Endometrial microvascular endothelial cells (primary cell): ENCODE data around the gene SHOC2. TPM values are rescaled to one million over a fixed set of nuclear protein-coding genes. Genes with fewer than 3 reads are reported as not detected.

Experiments used
- in situ Hi-C: cut with HindIII; loops from 2 replicates; pipeline ENCODE4 v1.10.0; 2017; ENCODE audit warnings: low sequenced_read_pairs, low pct_unique_long_range_greater_than_20kb; ENCODE audit errors: inconsistent ontology term
- total RNA-seq: library from RNA; depleted of rRNA; stranded (reverse); fragments of >200 nt; gene quantifications from one replicate; pipeline ENCODE4 v1.2.3, GENCODE V29; 2015; ENCODE audit errors: inconsistent ontology term

SHOC2 gene
- total RNA-seq, 1 donor from 2014 or later, result 38.8 TPM

DNA sequence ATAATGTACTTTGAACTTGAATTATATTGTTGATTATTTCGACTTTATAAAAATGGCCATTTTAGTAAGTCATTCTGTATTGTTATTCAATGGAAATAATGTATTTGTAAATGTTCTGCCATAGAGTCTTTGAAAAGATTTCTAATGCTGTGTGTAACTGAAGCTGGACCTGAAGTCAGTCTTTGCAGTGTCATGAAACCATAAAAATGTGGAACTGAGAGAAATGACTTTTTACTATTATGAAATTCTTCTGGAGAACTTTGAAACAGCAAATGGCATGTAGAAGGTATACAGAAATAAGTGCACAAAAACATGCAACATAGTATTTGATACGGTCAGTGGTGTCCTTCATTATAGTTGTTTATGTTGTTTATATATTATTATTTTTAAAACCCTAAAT is 97.7 kb downstream of the SHOC2 start:
- in situ Hi-C loops, result no loop called here

DNA sequence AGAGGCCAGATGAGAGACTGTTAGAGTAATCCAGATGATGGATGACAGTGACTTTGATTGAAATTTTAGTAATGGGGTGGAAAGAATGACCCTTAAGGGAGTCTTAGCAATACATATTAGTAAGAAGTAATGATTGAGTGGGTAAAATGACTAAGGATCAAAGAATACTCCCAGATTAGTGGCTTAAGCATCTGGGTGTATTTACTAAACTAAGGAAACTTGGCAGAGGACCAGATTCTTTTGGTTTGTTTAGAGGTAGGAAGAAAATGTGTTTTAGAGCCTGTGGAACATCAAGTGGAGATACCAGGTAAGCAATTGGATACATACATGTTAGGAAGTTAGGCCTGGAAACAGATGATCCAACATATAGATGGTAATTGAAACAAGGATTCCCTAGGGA is 98.6 kb downstream of the SHOC2 start:
- in situ Hi-C loops, result no loop called here

DNA sequence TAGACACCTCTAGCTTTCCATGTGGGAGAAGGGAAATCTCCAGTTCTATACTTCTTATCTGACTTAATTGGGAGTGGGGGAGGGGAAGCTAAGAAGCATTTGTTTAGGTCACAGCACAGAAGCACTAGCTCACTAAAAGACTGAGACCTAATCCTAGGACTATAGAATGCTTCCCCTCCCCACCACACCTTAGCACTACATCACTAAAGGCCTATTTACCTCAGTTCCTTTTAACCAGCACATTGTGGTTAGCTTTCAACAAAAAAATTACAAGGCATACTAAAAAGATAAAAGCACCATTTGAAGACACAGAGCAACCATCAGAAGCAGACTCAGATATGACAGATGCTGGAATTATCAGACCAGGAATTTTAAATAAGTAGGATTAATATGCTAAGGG is 103.7 kb downstream of the SHOC2 start:
- in situ Hi-C loops, result no loop called here

DNA sequence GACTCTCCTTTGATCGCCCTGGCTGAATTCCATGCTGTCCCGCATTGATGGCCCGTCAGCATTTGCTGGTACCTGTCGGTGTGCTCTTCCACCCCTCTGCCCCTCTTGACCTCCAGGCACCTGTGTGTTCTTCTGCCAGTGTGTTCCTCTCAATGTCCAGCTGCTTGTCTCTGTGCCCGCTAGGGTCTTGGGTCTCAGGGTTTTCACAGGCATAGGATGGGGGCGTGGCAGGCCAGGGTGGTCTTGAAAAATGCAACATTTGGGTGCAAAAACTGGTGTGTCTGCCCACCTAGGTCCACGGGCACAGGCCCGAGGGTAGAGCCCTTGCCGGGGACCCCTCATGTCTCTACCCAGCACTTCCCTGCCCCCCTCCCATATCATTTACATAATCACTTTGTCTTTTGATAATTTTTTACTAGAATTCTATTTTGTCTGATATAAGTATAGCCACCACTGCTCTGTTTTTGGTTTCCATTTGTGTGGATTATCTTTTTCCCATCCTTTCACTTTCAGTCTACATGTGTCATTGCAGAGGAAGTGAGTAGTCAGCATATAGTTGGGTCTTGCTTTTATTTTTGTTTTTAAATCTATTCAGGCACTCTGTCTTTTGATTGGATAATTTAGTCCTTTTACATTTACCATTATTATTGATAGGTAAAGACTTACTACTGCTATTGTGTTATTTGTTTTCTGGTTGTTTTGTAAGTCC is 110.8 kb downstream of the SHOC2 start:
- in situ Hi-C loops, result no loop called here

GRCh38 chr10:111034598-111035310 is 115.3 kb downstream of the SHOC2 start:
- in situ Hi-C loops, result no loop called here

DNA sequence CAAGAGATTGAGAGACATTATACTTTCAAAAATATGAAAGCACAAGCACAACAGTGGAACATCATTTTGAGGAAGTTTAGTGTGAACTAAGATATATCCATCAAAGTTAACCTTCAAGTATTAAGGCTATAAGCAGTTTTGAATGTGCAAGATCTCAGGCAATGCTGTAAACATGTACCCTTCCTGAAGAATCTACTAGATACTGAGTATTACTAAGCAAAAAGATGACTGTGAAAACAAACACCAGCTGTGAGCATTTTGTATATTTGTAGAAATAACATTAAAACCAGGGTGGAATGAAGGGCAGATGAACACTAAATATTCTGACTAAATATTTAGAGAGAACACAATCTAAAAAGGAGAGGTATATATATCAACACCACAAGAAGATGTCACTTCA is 116.1 kb downstream of the SHOC2 start:
- in situ Hi-C loops, result no loop called here

GRCh38 chr10:111037858-111038257 is 118.5 kb downstream of the SHOC2 start:
- in situ Hi-C loops, result no loop called here

GRCh38 chr10:111039522-111039921 is 120.1 kb downstream of the SHOC2 start:
- in situ Hi-C loops, result no loop called here

DNA sequence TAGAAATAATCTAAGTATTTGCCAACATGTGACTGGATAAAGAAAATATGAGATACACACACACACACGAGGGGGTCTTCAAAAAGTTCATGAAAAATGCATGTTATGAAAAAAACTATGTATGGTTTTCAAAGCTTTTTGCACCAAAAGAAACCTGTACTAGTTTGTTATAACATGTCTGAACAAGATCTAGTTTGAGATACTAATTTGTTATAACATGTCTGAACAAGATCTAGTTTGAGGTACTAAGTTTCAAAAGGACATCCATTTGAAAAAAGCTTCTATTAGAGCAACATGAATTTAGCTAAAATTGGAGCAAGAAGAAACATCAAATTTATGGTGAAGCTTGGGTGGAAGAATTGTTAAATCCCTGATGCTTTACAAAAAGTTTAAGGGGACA is 137.6 kb downstream of the SHOC2 start:
- in situ Hi-C loops, result no loop called here

Other genes with a start within 250 kb of the SHOC2 start
- gene PDCD4, start 47.7 kb upstream of the SHOC2 start, total RNA-seq, result 18.7 TPM
- 21.4 TPM for gene BBIP1, start 424 bp upstream of the SHOC2 start, total RNA-seq
- not detected for gene ADRA2A, start 157.4 kb downstream of the SHOC2 start, total RNA-seq